Activated naive CD4-positive, alpha-beta T cell treated with Interleukin-2 at 50 U/mL for 16 hours (primary cell): ENCODE results near the gene MPRIP.

Experiments used
- DNase-seq: peaks from one replicate; pipeline ENCODE4 v3.0.0-alpha.2; 2020

The MPRIP gene

DNA sequence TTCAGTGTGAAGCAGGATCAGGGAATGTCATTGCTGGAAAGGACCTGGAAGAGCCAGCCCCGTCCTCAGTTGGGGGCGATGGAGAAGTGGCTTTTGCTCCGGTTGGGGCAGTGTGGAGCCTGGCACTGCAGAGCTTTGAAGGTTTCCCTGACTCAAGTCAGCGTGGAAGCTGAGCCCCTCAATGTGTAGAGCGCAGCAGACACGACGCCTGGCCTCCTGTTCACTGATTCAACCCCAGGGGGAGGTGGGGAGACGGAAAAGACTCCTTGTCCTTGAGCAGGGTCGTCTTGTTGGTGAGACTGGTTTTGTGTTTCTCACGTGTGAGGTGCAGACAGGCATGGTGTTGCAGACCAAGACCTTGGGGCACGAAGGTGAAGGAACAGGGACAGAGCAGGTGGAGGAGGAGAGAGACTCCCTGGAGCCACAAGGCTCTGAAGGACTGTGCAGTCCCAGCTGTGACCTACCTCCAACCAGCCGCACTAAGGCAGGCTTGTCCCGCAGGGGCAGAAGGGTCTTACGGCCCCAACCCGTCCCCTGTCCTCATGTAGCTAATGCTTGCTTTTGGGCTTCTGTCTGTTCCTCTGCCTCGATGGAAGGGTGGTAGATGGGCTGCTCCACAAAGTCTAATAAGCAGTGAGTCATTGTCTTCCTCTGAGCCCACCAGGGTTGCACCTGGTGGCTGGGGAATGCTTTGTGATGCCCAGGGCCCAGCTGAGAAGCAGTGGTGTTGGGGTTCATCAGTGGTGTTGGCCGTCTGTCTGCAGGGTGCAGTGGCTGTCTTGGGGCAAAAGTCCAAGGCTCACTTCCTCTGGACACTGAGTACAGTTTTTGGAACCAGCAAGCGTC lies 47.8 kb downstream of the MPRIP start:
- DNase-seq, result no peak

DNA sequence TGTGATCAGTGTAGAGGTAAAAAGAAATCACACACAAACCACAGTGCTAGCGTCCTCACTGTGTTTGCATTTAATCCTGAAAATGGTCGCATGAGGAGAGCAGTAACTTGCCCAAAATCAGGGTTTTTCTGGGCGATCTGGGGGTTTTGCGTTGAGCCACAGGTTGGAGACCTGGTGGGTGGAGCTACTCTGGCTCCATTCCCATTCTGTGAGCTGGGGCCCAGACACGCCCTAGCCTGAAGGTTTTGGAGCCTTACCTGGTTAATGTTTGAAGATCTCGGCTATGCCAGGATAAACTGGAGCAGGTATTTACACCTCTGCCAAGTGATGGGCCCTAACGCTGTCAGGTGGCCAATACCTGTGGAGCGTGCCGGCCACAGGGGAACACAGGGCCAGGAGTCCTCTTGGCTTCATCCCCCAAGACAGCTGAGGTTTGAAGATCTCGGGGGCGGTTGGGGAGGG lies 48.4 kb downstream of the MPRIP start:
- no peak for DNase-seq

DNA sequence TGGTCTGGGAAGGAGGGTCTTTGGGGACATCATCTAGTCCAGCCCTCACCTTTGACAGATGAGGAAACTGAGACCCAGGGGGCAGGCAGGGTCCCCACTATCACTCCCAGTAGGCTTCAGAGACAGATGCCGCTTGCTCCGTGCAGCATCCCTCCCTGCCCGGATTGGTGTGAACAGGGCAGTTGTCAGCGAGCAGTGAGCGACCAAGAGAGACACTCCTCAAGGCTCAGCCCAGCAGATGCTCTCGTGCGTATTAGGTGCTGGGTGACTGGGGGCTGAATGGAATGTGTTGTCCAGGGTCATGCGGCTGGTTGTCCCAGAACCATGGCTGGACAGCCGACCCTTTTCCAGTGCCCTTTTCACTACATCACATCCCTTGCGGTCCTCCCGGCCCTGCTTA lies 49.0 kb downstream of the MPRIP start:
- no peak for DNase-seq

DNA sequence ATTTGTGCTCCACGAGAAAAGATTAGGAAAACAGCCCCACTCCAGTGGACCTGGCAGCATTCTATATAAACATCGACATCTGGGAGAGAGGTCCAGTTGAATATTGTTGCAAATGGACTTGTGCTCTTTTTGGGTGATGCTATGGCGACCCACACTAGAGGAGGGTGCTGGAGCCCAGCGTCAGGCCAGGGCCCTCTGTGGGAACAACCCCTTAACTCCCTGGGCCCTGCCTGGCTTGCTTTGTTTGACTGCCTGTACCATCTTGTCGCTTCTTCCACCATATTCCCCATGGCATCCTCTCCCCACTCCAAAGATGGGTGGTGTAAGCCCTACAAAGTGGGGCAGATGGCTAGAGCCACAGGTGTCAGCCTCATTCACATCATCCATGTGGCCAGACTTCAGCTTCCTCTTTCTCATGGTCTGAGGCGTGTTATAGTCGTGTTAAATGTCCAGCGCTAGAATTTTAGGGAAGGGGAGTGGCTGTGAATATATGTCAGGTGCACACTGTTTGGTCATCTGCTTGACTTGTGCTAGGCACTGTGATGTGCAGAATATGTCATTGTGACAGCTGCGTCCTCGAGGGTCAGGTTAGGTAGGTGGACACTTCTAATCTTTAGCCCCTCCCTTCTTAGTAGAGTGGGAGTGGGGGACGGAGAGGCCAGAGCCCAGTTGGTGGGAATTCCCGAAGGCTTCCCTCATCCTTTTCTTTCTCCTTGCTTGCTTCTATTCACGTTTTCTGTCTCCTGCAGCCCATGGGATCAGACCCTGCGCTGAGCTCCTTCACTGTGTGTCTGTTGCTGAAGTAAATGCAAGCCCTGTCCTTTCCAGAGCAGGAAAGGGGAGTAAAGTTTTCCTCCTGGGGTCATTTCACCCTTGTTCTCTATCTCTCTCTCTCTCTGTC lies 49.8 kb downstream of the MPRIP start:
- no peak for DNase-seq

DNA sequence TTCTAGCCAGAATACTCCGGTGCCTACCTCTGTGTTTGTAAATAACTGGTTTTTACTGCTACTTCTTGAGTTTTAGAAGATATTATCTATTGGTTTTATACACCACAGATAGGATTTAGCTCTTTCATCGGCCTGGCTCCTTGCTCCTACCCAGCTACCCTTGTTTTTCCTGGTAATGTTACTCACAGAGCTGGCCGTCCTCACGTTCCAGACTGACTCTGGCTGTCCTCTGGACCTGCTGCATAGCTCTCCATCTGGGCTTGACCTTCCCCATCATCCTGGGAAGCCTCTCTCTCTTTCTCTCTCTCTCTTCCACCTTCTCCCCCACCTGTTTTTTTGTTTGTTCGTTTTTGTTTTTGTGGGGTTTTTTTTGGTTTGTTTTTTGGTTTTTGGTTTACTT lies 51.5 kb downstream of the MPRIP start:
- no peak for DNase-seq

DNA sequence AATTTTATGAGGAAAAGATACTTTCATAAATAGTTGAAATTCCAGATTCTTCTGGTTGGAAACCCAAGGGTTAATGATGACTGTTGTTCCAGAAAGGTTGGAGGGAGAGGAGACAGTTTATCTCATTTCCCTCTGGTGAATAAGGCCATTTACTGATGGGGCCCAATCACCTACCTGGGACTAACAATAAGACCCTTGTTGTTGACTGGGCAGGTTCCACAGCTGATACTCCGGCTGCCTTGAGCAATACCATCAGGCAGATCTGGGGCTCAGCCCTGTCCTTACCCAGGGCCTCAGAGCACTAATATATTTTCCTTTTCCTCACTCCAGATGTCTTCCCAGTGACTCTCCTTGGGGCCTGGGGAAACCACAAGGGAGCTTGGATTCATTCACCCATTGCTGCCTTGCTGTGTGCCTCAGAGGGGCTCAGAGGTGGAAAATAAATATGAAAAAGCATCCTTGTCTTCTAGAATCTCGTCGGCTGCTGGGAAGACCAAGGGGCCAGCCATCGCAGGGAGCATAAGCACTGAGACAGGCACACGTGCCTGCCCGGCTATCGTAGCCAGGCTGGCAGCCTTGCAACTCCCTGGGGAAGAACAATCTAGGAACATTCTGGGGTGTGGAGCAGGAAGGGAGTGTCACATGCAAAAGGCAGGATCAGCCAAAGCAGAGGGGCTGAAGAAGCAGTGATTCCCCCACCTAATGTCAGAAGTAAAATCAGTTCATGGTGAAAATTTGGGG lies 54.4 kb downstream of the MPRIP start:
- DNase-seq, result no peak

DNA sequence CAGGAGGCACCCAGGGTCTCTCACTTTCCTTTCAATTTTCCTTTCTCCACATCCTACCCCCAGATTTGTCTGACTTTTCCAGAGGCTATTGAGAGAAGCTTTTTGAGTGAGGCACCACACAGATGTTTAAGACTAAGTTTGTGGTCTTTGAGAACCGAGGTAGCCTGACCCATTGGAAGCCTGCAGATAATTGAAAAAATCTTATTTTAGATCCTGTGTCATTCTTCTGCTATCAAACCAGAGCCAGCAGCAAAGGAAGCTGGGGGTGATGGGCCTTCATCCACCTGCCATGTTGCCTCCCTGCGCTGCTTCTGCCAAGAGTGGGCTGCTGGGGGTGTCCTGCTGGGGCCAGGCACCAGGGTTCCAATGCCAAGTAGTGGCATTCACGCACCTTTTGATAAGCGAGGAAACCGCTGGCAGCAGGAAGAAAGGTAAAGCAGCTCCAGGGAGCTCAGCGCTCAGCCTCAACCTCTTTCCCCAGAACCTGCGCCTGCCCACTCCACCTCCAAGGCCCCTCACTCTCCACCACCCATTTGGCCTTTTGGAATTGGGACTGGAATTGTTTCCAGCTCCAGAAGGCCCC lies 55.6 kb downstream of the MPRIP start:
- no peak for DNase-seq

DNA sequence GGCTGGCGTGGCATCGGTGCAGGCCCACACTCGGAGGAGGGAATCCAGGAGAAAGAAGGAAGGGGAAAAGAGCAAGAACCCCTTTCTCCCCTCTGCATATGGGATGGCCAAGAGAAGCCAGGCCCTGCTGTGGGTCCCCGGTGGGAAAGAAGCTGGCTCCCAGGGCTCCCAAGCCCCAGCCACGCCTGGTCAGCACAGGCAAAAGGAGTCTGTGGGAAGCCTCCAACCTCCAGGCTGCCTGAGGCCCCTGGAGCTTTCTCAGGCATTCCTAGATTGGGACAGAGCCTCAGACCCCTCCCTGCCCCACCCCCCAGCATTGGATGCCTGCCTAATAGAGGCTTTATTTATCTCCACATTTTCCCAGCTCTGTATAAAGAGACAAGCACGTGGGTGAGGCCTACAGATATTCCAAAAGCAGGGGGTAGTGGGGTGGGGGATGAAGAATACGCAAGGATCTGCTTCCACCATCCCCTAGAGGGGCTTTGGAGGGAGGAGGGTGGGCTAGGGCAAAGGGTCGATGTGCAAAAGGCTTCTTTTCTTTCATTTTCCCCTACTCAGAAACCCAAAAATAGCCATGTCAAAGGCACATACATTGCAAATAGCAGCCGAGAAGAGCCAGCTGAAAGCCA lies 56.4 kb downstream of the MPRIP start:
- no peak for DNase-seq

DNA sequence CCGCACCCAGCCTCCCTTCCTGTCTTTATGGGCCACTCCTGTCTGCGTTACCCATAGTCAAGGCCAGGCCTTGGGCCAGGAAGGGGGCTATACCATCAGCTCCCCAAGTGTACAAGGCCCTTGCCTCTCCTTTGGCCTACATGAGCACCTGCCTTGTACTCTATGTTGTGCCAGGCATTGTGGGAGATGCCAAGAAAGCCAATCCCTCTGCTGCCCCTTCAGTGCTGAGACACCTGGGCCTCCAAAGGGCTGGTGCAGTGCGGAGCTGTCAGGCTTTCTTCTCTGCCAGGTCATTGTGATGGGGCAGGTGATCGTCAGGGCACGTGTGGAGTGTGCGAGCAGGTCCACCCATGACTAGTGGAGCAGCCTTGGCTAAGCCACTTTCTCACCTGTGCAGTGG lies 59.9 kb downstream of the MPRIP start:
- no peak for DNase-seq

DNA sequence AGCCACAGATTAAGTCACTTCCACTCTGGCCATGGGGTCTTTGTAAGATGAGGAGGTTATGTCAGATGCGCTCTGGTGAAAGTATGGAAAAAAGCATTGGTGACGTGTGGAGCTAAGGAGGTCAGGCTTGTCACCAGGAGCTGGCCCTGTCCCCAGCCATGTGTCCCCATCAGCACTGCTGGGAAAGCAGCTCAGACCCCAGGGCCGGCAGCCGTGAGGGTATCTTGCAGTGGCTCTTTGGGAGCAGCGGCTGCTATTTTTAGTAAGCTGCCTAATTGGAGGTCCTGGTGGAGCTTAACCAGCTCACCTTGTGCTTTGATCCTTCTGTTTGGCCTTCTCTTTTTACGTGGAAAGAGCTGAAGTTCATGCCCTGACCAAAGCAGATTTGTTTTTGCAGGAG lies 60.9 kb downstream of the MPRIP start:
- DNase-seq, result no peak

DNA sequence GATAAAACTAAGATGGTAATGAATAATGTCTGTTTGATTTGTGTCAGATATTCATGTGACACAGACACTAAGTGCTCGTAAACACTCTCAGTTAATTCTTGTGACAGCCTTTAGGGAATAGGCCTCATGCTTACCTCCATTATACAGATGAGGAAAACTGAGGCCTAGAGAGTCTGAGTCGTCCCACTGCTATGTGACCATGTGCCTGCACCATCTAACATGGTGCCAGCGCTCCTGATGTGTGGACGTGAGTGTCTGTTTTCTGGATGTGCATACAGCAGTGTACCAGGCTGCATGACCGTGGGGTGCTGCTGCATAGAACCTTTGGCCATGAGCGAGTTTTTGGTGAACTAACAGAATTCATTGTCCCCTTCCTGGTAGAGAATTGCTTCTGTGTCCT lies 61.8 kb downstream of the MPRIP start:
- DNase-seq, result no peak

DNA sequence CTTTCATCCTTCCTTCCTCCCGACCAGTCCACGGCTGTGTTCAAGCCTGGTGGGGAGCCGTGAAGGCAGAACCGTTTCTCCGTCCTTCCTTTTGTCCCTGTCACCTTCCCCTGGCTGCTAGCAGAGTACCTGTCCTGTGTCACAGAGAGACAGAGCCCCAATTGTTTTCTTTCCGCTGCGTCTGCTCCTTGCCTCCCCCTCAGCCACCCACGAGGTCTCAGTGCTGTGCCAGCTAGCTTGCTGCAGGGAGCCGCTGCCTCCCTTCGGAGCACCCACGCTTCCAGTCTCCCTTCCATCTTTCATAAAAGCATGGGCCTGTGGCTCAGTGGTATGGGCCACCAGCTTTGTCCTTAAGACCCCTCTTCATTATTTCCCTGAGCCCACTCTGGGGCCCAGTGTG lies 62.2 kb downstream of the MPRIP start:
- no peak for DNase-seq

DNA sequence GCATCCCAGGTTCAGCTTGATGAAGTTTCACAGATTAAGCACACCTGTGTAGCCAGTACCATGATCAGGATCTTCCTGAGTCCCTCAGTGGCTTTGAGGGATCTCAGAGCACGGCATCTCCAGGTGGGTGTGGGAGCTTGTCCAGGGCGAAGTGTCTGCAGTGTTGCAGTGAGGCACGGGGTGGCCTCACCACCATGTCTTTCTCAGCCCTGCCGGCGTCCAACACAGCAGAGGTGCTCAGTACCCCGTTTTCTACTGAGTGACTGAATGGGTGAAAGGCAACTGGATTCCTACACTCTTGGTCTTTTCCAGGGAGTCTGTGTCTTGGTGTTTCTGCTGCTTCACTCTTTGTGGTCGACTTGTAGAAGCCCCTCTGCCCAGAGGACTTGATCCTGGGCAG lies 63.7 kb downstream of the MPRIP start:
- DNase-seq, result no peak

DNA sequence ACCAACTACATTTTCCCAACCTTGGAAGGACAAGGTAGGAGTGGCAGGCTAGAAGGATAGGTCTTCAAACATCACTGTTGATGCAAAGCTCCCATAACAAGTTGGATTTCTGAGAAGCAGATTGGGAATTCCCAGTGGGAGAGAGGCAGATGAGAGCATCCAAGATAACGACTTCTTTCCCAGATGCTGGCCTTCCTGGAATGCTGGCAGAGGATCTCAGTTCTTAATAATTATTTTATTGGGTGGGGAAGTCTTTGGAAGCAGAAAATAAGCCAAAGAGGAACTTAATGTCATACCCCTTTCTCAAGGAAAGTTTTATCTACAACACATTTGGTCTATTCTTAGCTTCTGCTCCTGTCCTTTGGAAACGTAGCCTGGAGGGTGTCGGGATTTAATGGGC lies 64.5 kb downstream of the MPRIP start:
- no peak for DNase-seq

DNA sequence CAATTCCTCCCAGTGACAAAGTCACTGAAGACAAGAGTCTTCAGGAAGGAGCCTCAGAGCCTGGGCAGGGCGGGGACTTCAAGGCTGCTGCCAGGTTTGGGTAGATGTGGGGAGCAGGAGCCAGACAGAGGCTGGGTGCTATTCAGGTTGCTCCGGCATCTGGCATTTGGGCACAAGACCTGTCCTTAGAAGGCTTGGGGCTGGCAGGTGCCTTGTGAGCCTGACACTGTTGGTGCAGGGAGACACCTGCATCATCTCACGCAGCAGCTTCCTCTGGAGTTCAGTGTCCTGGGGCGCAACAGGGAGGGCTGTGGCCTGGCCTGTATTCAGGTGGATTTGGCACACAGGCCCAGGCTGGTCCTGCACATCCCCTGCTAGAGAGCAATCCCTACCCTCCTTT lies 65.0 kb downstream of the MPRIP start:
- no peak for DNase-seq

DNA sequence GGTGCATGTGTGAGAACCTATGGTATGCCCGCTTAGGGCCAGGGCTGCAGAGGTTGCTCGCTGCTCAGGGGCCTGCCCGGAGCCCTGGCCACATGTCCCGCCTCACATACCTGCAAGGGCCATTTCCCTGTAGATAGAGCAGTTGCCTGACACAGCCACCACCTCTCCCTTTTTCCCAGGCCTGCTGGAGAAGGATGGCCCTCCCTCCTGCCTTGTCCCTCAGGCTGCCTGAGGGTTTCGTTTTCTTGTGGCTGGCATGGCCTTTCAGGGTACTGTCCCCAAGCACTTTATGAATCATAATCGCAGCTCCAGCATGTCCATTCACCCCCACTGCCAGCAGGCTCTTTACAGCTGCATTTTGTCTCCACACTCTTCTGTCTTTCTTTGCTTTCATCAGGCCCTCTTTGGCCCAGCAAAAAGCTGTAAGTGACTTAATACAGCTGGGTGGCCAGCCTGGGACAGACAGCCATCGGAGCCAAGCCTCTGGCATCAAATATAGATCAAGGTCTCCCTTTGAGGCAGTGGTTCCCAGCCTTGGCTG lies 65.7 kb downstream of the MPRIP start:
- no peak for DNase-seq

DNA sequence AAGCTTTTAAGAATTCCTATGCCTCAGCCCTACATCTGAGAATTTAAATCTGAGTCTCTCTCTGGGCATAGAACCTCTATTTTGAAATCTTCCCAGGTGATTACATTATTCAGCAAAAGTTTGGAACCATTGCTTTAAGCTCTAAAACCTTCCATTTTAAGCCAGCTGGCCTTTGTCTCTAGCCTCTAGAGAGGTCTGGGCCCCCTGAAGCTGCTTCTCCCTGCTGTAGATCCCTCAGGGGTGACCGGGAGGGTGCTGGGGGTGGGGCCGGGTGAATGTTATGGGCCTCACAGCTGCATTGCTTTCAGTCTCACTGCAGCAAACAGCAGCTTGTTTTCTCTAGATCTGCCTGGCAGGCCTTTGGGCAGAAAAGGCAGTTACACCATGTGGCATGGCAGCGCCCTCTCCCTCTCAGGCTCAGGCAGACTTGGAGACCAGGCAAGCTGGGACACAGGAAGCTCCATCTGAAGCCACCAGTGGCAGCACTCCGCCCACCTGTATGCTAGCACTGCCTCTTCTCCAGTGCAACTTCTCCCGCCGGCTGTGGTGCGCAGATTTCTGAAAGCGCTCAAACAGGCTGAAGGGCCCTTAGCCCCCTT lies 66.3 kb downstream of the MPRIP start:
- DNase-seq, result no peak

DNA sequence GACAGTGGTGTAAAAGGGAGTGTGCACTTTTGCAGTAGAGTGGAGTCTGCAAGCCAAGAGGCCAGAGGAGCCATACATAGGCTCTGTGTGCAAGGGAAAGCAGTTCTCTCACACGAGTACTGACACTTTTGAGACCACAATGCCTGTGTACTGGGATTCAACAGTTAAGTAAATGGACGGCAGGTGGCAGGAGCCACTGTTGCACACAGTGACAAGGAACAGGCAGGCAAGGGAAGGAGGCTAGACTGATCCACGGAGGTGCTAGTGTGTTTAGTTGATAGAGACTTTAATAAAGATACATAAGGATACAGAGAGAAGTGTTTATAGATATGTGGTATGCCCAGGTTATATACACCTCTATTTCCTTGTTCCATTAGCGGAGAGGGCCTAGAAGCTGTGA lies 67.0 kb downstream of the MPRIP start:
- no peak for DNase-seq

DNA sequence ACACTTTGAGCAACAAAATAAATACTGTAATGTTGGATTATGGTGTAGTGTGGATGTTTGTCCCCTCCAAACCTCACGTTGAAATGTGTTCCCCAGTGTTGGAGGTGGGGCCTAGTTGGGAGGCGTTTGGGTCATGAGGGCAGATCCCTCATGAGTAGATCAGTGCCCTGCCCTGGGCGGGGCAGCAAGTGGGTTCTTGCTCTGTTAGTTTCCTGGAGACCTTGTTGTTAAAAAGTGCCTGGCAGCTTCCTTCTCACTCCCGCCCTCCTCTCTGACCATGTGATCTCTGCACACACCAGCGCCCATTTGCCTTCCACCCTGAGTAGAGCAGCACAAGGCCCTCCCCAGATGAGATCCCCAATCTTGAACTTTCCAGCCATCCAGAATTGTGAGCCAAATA lies 67.7 kb downstream of the MPRIP start:
- peak; percentile 25 for DNase-seq

DNA sequence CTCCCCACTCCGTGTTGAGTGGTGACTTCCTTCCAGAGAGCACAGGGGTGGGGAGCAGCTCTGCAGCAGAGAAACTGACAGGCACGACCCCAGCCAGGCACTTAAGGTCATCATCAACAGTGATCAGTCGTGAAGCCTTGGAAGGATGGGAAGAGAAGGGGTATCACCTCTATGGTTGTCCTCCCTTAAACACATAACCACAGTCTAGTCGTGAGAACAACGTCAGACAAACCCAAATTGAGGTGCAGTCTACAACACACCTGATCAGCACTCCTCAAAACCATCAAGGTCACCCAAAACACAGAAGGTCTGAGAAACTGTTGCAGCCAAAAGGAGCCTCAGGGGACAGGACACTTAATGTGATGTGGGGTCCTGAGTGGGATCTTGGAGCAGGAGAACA lies 68.3 kb downstream of the MPRIP start:
- no peak for DNase-seq
